ENCODE measurements around the gene SNED1.

Gene SNED1

DNA sequence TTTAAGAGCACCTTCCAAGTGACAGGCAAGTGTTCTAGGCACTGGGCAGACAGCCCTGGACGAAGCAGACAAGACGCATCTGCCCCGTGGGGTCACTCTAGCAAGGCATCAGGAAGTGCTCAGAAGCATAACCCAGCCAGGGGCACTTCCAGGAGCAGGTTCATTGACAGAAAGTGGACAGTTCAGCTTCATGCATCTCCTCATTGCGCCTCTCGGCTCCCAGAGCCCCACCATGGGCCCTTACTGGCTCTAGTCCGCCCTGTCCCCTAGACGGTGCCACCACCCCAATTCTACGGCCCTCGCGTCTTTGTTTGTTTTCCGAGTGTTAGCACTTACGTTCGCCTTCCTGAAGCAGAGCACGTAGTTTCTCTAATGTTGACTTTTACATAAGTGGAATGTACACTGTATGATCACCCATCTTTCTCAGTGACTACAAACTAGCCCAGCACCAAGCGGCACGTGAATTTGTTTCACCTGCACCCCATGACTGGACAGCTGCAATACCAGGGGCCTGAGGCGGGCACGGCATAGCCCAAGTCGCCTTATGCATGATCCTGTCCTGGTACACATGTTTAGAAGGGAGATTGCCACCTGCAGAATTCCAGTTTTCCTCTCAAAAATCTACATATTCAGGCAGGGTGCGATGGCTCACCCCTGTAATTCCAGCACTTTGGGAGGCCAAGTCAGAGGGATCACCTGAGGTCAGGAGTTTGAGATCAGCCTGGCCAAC, 33.2 kb downstream of the SNED1 start:
- no peak for DNase-seq

DNA sequence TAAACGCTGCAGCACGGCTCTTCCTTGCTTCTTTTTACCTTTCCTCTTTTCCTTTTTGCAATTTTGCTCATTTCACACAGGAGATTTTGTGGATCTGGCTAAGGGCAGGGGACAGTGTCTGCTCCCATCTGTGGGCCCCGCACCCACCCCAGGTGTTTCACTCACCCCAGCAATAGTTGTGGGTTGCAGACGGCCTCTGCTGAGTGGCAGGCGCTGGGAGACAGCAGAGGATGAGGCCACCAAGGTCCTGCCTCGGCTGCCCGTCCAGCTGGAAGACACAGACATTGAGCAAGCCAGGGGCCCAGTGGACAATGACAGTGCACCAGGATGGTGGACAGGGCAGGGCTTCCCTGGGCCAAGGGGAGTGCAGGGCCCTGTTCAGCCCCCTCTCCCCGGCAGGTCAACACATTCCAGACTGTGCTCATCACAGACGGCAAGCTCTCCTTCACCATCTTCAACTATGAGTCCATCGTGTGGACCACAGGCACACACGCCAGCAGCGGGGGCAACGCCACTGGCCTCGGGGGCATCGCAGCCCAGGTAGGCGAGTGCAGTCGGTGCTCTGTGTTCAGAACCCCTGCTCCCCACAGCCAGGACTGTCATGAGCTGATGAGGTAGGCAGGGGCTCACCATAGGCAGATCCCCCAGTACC, 35.0 kb downstream of the SNED1 start:
- no peak for DNase-seq

DNA sequence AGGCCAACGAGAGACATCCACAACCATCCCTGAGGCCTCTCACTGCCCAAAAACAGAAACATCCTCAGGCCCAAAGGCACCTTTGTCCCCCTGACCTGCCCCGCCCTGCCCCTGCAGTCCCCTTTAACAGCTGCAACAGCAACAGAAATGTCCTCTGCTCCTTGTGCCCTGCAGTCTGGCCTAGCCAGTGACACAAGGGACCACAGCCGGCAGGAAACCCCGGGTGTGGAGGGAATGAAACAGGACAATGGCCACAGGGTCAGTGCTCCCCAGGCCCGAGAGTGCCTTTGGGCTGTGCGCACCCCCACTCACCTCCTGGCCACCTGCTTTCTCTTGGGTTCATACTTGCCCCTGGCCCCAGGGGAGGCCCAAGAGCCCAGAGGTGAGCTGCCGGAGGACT, 35.6 kb downstream of the SNED1 start:
- DNase-seq: no peak

DNA sequence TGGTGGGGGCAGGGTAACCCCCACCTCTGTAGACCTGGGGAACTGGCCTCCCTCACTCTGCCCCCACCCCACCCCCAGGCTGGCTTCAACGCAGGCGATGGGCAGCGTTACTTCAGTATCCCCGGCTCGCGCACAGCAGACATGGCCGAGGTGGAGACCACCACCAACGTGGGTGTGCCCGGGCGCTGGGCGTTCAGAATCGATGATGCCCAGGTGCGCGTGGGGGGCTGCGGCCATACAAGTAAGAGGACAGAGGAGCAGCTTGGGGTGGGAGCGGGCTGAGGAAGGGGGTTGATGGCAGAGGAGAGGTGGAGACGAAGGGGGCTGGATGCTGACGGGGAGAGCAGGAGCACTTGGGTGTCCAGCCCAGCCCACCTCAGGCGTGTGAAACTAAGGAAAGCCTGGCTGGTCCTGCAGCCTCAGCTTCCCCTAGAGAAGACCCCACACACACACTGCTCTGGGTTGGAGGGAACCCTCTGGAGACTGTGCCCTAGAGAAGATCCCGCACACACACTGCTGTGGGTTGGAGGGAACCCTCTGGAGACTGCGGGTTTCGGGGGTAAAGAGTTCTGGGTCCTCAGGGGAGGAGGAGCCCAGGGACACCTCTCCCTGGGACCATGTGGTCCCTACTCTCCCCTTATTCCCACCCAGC, 36.2 kb downstream of the SNED1 start:
- no peak for DNase-seq

DNA sequence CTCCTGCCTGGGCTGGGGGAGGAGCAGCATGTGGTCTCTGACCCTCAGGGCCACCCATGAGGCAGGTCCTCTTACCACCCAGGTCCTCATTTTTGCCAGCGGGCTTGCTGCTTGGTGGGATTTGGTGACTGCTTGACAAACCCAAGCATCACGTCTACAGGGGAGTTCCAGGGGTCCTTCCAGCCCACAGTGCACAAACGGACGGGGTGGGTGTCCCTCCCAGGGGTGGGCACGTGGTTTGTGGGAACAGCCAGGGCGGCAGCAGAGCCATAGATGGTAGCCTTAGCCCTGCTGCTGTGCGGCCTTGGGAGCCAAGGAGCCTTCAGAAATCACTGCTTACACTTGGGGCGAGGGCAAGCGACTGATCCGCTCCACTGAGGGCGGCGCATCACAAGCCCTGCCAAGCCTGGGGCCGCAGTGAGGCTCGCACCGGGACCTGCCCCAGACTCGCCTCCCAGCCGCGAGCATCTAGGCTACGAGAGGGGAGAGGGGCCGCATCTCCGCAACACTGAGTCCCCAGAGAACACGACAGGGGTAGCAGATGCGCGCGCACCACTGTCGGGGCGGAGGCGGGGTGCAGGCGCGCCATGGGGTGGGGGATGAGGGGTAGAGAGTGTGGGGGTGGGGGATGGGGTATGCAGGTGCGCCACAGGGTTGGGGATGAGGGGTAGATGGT, 36.9 kb downstream of the SNED1 start:
- no peak for DNase-seq

DNA sequence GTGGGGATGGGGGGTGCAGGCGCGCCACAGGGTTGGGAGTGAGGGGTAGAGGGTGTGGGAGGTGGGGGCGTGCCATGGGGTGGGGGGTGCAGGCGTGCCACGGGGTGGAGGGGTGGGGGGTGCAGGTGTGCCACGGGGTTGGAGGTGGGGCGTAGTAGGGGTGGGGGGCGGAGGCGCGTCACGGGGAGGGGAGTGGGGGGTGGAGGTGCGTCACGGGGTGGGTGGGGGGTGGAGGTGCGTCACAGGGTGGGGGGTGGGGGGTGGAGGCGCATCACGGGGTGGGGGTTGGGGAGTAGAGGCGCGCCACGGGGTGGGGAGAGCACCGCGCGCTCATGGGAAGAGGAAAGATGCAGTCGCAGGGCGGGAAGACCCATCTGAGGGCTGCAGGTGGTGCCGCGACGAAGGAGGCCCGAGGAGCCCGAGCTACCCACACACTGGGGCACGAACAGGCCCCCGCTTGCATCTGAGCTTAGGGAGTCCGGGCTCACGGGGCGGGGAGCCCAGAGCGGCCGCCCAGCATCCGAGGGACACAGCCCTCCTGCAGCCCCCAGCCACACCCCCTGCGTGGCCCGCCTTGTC, 37.5 kb downstream of the SNED1 start:
- no peak for DNase-seq

DNA sequence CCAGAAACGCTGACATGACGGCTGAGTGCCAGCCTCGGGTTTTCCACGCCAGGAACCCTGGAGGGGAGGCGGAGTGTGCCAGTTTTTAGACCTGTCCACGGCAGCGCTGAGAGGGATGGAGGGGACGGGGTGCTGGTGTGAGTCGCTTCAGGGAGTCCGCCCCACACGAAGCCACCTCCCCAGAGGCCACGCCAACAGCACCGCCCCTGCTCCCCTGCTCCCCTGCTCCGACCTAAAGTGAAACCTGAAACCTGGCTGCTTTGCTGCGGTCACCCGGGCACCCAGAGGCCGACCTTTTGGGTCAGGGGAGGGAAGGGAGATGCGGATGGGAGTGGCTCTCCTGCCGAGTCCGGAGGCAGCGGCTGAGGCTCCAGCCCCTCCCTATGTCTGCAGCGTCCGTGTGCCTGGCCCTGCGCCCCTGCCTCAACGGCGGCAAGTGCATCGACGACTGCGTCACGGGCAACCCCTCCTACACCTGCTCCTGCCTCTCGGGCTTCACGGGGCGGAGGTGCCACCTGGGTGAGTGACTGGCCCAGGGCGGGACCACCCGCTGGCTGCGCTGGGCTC, 38.1 kb downstream of the SNED1 start:
- no peak for DNase-seq

DNA sequence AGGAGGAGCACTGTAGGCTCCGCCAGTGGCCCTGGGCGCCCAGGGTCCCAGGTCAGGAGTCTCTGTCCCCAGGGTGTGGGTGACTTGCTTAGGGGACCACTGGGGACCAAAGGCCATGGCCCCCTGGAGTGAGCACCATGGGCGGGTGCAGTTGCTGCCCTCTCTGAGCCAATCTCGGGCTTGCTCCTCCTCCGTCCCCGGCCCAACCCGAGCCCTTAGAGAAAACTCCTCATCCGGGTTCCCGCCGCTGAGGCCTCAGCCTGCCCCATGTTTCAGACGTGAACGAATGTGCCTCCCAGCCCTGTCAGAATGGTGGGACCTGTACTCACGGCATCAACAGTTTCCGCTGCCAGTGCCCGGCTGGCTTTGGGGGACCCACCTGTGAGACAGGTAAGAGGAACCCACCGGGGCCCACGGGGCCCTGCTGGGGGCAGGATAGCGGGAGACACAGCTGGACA, 38.6 kb downstream of the SNED1 start:
- no peak for DNase-seq

DNA sequence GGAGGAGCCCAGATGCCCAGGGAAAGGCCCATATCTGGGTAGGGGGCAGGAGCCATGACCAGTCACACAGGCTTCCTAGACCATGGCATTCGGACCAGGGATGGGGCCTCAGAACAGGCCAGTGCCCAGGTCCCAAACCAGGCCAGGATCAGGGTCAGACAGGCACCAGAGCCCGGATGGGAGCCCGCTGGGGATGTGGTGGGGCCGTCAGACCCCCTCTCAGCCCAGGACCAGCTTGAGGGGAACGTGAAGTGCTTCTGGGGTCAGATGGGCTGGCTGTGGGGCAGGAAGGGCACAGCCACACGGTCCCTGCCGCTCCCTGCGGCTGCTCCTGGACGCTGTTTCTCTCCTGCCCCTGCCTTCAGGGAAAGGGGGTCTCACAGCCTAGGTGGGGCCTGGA, 39.1 kb downstream of the SNED1 start:
- no peak for DNase-seq

DNA sequence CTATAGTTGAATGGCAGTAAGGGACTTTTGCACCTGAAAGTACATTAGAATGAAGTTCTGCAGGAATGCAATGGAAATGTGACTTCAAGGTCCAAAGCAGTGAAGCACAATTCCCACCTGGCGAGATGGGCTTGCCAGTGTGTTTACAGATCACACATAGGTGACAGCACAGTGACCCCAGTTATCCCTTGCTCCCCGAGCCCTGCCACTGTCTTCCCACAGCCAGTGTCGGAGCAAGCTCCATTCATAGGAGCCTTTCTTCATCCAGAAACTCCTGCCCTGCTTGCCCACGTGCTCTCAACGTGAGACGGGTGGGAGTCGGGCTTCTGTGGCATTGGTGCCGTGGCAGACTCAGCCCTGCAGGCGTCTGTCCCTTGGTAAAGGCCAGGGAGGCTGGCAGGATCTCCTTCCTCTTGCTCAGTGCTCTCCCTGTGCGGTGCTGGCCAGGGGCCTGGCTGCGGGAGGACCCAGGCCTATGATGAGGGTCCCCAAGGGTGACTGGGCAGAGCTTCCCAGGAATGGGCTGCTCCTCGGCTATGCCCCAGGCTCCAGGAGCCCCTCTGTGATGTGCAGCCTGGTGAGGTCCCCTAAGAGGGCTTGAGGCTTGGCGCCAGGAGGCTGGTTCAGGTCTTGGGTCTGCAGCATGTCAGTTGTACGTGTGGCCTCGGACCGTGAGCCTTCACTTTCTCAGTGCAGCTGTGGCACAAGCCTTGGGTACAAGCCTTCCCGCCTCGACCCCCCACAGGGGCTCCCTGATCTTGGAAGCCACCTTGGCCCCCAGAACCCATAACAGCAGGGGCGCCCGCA, 40.2 kb downstream of the SNED1 start:
- no peak for DNase-seq

DNA sequence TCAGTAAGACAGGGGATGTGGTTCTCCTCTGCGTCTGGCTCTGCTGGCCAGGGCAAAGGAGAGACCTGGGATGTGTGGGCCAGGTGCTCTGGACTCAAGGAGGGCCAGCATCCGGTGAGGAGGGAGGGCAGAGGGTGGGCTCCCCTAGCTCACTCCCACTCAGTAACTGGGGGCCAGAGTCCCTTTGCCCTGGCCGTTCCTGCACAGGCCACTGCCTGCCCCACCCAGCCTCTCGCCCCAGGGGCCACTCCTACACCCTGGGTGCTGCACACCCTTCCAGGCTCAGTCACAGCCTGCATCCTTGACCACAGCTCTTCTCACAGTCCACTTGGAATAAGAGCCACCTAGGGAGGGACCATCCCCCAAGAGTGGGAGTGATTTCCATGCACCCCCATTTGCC, 41.0 kb downstream of the SNED1 start:
- DNase-seq: no peak

DNA sequence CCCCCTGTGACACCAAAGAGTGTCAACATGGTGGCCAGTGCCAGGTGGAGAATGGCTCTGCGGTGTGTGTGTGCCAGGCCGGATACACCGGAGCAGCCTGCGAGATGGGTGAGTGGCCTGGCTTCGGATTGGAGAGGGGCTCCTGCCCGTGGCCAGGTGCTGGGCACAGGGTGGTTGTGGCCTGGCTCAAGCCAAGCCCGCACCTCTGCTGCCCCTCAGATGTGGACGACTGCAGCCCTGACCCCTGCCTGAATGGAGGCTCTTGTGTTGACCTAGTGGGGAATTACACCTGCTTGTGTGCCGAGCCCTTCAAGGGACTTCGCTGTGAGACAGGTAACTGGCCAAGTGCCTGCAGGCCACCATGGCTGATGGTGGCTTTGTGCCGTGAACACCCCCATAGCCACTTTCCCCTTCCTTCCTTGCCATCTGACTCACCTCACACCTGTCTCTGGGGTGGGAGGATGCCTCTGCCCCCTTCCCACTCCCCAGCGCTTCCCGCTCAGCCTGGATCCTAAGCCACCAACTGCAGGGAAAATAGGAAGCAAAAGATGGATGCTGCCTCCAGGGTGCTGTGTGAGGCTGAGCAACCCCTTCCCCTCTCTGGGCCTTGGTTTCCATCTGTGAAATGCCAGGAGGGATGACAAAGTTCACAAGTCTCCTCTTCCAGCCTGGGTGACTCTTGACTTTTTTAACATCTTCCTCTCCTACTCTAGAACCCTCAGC, 41.8 kb downstream of the SNED1 start:
- DNase-seq: no peak

DNA sequence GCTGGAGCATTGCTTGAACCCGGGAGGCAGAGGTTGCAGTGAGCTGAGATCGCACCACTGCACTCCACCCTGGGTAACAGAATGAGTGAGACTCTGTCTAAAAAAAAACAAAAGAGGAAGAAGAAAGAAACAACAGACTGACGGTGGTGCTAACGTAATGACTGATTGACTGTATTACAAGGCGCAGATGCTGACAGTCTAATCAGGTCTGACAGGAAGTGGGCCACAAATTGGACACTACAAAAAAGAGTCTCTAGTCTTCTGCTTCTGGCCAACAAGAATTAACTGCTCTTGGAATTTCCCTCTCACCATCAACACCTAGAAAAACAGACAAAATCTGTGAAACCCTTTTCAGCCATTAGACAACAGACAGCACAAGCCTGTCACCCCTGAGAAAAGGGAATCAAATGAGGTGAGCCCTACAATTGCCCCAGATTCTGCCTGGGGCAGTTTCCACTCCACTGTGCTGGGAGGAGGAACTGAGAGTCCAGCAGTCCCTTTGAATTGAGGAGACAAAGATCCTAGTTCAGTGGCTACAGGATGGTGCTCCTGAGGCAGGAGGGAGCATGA, 43.3 kb downstream of the SNED1 start:
- DNase-seq: no peak

DNA sequence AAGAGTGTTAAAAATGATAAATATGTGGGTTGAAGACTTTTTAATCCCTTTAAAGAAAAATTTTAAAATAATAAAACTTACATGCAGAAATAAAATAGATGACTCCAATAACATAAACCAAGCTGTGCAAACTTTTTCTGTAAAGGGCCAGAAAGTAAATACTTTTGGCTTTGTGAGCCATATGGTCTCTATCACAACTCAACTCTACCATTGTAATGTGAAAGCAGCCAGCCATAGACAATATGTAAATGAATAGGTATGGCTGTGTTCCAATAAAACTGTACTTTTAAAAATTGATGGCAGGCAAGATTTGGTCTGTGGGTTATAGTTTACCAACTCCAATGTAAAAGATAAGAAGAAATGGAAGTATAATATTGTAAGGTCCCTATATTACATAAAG, 45.2 kb downstream of the SNED1 start:
- no peak for DNase-seq

DNA sequence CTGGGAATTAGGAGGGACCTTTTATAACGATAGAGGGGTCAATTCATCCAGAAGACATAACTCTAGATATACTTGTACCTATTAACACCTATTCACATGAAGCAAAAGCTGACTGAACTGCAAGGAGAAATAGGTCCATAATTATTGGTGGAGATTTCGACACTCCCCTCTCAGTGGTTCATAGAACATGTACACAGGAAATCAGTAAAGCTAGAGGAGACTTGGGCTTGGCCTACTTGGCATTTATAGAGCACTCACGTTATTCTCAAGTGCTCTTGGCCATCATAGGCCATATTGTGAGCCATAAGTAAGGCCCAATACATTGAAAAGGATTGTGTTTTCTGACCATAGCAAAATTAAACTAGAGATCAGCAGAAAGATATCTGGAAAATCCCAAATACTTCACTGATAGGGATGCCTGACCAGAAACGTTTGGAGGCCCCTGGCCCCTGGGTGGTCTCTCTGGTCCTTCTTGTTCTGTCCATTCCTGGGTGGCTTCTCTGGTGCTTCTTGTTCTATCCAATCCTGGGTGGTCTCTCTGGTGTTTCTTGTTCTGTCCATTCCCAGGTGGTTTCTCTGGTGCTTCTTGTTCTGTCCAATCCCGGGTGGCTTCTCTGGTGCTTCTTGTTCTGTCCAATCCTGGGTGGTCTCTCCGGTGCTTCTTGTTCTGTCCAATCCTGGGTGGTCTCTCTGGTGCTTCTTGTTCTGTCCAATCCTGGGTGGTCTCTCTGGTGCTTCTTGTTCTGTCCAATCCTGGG, 49.0 kb downstream of the SNED1 start:
- no peak for DNase-seq

DNA sequence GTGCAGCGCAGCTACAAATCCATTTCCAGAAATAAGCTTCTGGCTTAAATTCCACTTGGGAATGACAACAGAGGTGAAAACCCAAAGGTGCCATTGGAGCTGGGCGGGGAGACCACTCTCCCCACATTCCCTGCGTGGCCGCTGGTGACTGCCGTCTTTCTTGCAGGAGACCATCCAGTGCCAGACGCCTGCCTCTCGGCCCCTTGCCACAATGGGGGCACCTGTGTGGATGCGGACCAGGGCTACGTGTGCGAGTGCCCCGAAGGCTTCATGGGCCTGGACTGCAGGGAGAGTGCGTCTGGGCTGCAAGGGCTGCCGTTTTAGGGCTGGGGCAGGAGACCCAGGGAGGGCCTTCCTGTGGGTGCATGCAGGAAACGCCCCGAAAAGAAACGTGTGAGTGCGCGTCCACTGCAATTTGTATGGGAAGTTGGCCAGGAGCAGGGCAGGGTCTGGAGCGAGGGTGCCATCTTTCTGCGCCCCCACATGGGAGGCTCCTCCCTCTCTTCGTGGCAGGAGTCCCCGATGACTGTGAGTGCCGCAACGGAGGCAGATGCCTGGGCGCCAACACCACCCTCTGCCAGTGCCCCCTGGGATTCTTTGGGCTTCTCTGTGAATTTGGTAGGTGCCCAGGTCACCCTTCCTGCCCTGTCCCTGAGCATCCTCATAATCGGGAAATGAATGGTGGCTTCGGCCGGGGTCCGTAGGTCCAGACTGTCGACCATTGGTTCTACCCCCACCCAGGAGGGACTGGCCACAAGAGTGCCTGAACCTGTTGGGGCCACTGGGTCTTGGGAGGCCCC, 49.9 kb downstream of the SNED1 start:
- DNase-seq: no peak

DNA sequence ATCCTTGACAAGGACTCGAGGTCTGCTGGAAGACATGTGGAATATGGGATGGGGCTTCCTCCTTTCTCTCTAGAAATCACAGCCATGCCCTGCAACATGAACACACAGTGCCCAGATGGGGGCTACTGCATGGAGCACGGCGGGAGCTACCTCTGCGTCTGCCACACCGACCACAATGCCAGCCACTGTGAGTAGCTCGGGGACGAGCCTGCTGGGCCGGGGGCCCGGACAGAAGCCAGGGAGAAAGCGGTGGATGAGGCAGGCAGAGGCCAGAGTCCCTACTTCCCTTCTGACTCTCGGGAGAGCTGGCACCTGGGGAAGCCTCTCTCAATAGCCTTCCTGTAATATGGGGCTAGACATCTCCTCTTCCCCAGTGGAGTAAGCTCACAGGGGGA, 50.5 kb downstream of the SNED1 start:
- DNase-seq: no peak

DNA sequence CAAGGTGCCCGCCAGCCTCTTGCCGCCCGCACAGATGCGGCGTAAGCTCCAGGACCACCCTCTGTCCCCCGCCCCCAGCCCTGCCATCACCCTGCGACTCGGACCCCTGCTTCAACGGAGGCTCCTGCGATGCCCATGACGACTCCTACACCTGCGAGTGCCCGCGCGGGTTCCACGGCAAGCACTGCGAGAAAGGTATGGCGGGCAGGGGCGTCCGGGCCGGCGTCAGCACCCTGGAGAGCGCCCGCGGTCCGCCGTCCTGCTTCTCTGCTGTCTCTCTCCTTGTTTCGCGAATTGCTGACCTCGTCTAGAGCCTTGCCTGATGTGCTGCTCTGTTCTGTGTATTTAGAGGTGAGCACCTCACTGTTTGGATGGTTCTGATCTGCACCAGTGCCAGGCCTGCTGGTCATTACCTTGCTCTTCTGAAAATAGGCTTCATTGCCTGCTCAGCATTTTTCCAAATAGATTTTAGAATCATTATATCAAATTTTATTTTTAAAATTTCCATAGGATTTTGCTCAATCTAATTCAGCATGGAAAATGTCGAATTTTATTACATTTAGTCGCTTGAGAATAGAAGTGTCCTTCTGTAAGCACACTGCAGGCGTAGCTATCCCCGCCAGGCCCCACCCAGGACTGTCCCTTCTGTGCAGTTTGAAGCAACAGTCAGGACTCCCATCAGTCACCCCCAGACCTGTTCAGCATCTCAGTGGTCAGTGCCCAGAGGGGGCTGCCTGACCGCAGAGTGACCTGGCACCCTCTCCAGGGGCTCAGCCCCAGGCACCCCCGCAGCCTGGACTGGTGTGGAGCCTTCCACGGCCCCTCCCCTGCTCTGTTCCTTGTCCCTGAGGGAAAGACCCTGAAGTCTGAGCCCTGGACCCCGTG, 51.6 kb downstream of the SNED1 start:
- no peak for DNase-seq
